Activated naive CD8-positive, alpha-beta T cell treated with anti-CD3 and anti-CD28 coated beads for 36 hours (primary cell): ENCODE measurements around the gene PPIB. TPM values are rescaled to one million over a fixed set of nuclear protein-coding genes. Genes with fewer than 3 reads are reported as not detected.
A peak's percentile ranks its signal among the peaks of the same experiment; 100 is the strongest.

Source experiments
- DNase-seq: peaks from one replicate; pipeline ENCODE4 v3.0.0; 2021
- H3K27ac Mint-ChIP-seq: one replicate; pipeline ENCODE4 v1.8.0; 2022; ENCODE audit warnings: mild to moderate bottlenecking, moderate library complexity, mixed read lengths
- H3K27me3 Mint-ChIP-seq: one replicate; pipeline ENCODE4 v1.8.0; 2022; ENCODE audit warnings: mild to moderate bottlenecking, mixed read lengths
- H3K36me3 Mint-ChIP-seq: one replicate; pipeline ENCODE4 v1.8.0; 2021; ENCODE audit warnings: mild to moderate bottlenecking, mixed read lengths
- H3K4me1 Mint-ChIP-seq: one replicate; pipeline ENCODE4 v1.8.0; 2021; ENCODE audit warnings: mixed read lengths
- H3K4me3 Mint-ChIP-seq: one replicate; pipeline ENCODE4 v1.8.0; 2022; ENCODE audit warnings: mild to moderate bottlenecking, moderate library complexity, mixed read lengths
- H3K9me3 Mint-ChIP-seq: one replicate; pipeline ENCODE4 v1.8.0; 2022; ENCODE audit warnings: mixed read lengths
- total RNA-seq, 2 experiments: library from RNA; stranded (reverse); gene quantifications; one replicate each; pipeline ENCODE4 v1.2.3, GENCODE V29; 2021

The PPIB gene
- total RNA-seq, 2 experiments from 2014 or later = 315 to 318 TPM

DNA sequence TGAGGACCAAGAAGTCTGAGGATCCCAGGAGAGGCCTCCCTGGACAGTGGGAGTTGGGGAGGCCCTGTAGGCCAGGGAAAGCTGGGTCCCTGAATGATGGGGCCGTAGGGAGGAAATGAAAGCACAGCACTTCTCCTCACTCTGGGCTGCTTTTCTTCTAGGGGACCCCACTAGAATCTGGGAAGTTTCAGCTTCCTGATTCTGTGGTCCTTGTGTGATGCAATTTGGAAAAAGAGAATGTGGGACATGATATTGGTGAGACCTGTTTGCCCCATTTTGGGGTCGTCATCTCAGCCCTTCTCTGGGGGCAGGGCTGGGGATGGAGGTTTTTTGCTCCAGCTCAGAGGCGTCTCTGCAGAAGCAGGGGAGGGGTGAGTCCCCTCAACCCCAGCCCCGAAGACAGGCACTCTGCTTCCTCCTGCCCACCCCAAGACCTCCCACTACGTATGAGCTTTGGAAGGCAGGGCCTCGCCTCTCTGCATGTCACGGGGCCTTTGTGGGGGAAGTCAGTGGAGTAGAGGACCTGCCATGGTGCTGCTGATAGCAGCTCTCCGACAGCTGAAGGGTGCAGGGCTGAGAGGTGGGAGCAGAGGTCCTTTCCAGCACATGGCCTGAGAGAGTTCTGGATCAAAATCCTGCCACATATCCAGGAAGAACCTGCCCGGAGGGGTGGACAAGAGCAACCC, 12.8 kb downstream of the PPIB start:
- H3K27me3 Mint-ChIP-seq = peaks cover 16% of the 10 kb centered on the region
- no peaks in the 10 kb centered on the region for H3K9me3 Mint-ChIP-seq
- no peak overlapping the region for H3K4me3 Mint-ChIP-seq
- no peak for DNase-seq
- H3K36me3 Mint-ChIP-seq = peaks cover 2% of the 10 kb centered on the region
- peaks cover 16% of the 10 kb centered on the region for H3K4me1 Mint-ChIP-seq
- no peak overlapping the region for H3K27ac Mint-ChIP-seq

DNA sequence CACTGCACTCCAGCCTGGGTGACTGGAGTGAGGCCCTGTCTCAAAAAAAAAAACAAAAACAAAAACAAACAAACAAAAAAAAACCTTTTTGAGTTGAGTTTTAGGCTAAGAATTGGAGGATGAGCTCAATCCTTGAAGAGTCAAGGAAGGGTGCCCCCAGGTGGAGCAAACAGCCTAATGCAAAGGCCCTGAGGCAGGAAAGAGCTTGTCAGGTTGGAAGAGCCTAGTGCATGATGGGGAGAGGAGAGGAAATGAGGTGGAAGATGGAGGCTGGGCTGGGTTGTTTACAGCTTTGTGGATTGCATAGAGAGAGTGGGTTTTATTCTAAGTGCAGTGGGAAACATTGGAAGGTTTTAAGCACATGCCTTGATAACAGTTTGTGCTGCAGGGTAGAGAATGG, 13.4 kb downstream of the PPIB start:
- no peak for DNase-seq
- H3K4me1 Mint-ChIP-seq = peaks cover 16% of the 10 kb centered on the region
- no peak overlapping the region for H3K27ac Mint-ChIP-seq
- no peak overlapping the region for H3K4me3 Mint-ChIP-seq
- no peaks in the 10 kb centered on the region for H3K9me3 Mint-ChIP-seq
- peaks cover 16% of the 10 kb centered on the region for H3K27me3 Mint-ChIP-seq
- peaks cover under 1% of the 10 kb centered on the region for H3K36me3 Mint-ChIP-seq

DNA sequence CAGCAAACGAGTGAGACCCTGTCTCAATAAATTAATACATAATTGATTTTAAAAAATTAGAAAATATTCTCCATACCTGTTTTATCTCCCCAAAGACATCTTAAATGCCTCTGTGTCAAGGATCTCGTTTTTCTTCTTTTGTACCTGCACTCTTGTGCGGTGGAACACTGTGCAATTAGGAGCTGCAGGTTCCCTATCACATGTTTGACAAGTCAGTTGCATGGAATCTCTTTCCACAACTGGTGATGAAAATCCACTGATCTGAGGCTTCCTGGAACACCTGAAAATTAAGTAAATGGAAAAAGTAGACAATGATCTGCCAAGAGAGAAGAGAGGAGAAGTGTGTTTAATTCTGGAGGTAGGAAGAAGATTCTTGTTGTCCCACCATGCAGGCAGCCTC, 14.2 kb downstream of the PPIB start:
- no peaks in the 10 kb centered on the region for H3K9me3 Mint-ChIP-seq
- no peak overlapping the region for H3K27ac Mint-ChIP-seq
- no peak for DNase-seq

DNA sequence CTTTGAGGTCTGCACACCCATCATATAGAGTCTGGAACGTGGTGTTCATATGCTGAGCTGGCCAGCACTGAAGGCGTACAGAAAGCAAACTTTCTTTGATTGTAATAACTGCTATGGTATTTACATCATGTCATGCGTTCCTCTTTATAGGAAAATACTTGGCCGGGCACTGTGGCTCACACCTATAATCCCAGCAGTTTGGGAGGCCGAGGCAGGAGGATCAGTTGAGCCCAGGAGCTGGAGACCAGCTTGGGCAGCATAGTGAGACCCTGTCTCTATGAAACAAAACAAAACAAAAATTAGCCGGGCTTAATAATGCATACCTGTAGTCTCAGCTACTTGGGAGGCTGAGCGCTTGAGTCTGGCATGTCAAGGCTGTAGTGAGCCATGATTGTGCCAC, 14.7 kb downstream of the PPIB start:
- H3K4me1 Mint-ChIP-seq = peaks cover 11% of the 10 kb centered on the region
- no peak overlapping the region for H3K4me3 Mint-ChIP-seq
- H3K9me3 Mint-ChIP-seq = no peaks in the 10 kb centered on the region
- no peak overlapping the region for H3K27ac Mint-ChIP-seq
- H3K36me3 Mint-ChIP-seq = no peaks in the 10 kb centered on the region
- H3K27me3 Mint-ChIP-seq = peaks cover 13% of the 10 kb centered on the region
- DNase-seq = no peak

More for the DNA sequence above, 14.2 kb downstream of the PPIB start:
- Mint-ChIP-seq H3K36me3 (no peaks in the 10 kb centered on the region), H3K4me3 (no peak overlapping the region), H3K27me3 (peaks cover 16% of the 10 kb centered on the region), H3K4me1 (peaks cover 14% of the 10 kb centered on the region)

DNA sequence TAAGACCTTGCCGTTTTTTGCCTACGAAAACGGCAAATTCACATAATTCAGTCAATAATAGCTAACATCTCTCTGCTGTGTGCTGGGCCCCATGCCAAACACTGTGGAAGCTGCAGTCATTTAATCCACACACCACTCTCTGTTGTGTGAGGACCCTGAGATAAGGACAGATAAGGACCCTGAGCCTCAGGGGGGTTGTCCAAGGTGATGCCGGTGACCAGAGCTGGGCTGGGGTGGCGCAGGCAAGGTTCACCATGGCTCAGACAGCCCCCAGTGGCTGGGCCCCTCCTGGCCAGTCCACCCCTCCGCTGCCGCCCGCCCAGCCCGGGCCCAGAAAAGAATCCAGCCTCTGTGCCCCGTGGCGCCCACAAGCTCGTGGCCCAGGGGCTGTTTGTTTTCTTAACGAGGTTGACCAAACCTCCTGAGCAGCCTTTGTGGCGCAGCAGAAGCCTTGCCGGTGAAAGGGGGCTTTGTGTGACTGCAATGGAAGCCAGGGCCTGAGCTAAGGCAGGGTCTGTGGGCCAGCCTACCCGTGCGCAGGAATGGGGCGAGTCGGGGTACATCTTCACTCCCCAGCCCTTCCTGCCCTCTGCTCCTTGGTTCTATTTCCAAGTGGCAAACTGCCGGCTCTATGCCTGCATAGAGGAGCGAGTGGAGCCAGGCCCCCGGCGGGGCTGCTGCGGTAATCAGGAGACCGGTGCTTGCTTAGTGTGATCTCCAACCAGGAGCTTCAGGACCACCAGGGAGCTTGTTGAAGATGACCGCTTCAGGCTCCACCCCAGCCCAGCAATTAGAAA, 15.7 kb downstream of the PPIB start:
- peaks cover 9% of the 10 kb centered on the region for H3K4me1 Mint-ChIP-seq
- H3K27ac Mint-ChIP-seq = no peak overlapping the region
- no peaks in the 10 kb centered on the region for H3K9me3 Mint-ChIP-seq
- no peak for DNase-seq
- H3K4me3 Mint-ChIP-seq = no peak overlapping the region
- no peaks in the 10 kb centered on the region for H3K36me3 Mint-ChIP-seq
- peaks cover 5% of the 10 kb centered on the region for H3K27me3 Mint-ChIP-seq

DNA sequence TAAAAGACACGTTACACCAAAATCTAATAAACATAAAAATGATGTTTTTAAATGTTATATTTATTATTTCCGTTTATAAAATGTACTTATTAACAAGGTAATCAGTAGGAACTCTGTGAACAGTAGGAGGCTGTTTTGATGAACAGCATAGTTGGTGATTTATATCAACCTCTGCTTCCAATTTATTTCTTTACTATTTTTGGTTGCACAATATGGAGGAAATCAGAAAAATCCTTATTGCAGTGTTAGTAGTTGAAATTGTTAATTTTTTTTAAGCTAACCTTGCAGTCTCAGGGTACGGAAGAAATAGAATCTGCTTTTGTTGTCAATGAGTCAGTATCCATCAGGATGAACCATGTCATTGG, 16.3 kb downstream of the PPIB start:
- peaks cover 5% of the 10 kb centered on the region for H3K27me3 Mint-ChIP-seq
- H3K9me3 Mint-ChIP-seq = no peaks in the 10 kb centered on the region
- no peaks in the 10 kb centered on the region for H3K36me3 Mint-ChIP-seq
- peaks cover 9% of the 10 kb centered on the region for H3K4me1 Mint-ChIP-seq
- no peak overlapping the region for H3K27ac Mint-ChIP-seq
- H3K4me3 Mint-ChIP-seq = no peak overlapping the region
- DNase-seq = no peak

DNA sequence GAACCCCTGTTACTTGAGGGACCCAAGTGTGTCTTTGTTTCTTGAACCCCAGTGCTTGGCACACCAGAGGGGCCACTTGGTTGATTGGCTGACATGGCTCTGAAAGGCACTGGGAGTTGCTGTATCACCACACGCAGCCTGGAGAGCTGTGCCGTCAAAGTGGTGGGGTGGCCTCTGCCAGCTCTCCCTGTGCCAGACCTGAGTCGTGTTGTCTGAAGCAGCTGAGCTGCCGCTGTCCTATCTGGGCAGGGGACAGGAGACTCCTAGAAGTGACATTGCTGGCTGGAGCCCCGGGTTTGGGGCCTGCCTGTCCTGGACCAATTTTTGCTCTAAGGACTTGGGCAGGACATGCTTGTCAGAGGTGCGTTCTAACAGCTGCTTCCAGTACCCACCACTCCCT, 16.8 kb downstream of the PPIB start:
- H3K4me3 Mint-ChIP-seq = no peak overlapping the region
- H3K27me3 Mint-ChIP-seq = peaks cover 4% of the 10 kb centered on the region
- H3K27ac Mint-ChIP-seq = no peak overlapping the region
- H3K9me3 Mint-ChIP-seq = no peaks in the 10 kb centered on the region
- H3K36me3 Mint-ChIP-seq = peaks cover 2% of the 10 kb centered on the region
- peaks cover 8% of the 10 kb centered on the region for H3K4me1 Mint-ChIP-seq
- no peak for DNase-seq

DNA sequence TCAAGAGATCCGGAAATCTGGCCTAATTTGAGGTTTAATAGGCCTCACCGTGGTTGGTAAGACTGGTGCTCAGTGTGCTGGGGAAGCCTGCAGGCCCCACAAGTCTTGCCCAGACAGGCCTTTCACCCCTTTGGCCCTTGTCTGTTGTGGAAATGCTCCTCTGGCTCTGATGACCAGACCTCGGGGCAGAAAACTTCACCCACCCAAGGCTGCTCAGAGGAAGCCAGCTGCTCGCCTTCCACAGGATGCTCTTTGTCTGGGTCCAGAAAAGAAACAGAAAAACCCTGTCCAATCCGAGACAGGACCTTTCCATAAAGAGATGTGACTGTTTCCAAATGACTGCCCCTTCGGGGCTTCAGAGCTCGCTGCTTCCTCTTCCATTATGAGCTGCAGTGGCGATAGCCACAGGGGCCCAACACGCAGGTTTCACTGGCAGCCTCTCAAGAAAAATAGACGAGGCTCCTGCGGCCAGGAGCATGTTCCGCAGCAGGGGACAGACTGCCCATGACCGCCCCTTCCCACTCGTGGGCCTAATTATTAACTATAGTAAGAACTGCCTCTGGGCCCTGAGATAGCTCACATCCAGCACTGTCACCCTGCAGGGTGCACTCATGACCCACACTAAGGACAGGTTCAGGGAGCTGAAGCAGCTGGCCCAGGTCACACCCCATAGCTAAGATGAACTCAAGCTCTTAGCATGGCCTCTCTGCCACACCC, 18.1 kb downstream of the PPIB start:
- no peaks in the 10 kb centered on the region for H3K9me3 Mint-ChIP-seq
- H3K27ac Mint-ChIP-seq = no peak overlapping the region

DNA sequence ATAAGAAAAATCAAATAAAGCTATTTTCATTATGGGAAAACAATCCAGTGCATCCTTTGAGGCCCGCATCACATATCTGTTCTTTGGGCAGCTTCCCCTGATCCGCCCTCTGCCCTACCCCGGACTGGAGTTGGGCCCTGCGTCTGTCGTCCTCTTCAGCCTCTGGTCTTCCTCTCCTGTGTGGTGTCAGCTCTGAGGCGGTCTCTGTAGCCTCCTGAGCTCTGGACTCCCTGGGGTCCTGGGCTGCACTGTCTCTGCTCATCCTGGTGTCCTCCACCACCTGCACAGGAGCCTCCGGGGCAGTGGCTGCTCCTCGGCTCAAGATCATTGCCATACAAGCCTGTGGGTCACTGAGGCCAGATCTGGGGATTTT, 18.6 kb downstream of the PPIB start:
- no peaks in the 10 kb centered on the region for H3K27me3 Mint-ChIP-seq
- no peak overlapping the region for H3K4me3 Mint-ChIP-seq
- H3K9me3 Mint-ChIP-seq = no peaks in the 10 kb centered on the region
- no peak overlapping the region for H3K27ac Mint-ChIP-seq
- no peaks in the 10 kb centered on the region for H3K4me1 Mint-ChIP-seq
- no peak for DNase-seq
- H3K36me3 Mint-ChIP-seq = peaks cover 2% of the 10 kb centered on the region

More for the DNA sequence above, 18.1 kb downstream of the PPIB start:
- Mint-ChIP-seq H3K4me1 (peaks cover 4% of the 10 kb centered on the region), H3K4me3 (no peak overlapping the region), H3K36me3 (peaks cover 2% of the 10 kb centered on the region), H3K27me3 (no peaks in the 10 kb centered on the region)
- no peak for DNase-seq

DNA sequence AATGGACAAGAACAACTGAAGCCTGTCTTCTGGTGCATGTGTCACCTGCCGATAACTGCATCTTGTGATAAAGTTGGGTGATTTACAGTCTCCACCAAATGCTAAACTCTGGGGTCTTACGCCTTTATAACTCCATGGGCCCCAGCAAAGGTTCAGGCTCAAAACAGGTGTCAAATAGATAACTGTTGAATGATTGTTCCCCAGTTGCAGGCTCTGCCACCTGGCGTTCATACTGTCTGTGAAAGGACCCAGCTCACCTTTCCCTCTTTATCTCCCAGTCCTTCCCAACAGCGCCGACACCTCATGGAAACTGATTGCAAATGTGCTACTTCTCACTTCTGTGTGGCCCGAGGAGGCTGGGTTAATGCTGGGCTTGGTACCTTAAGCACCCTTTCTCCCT, 19.5 kb downstream of the PPIB start:
- no peaks in the 10 kb centered on the region for H3K4me1 Mint-ChIP-seq
- DNase-seq = no peak
- no peaks in the 10 kb centered on the region for H3K9me3 Mint-ChIP-seq
- H3K27ac Mint-ChIP-seq = no peak overlapping the region
- H3K27me3 Mint-ChIP-seq = no peaks in the 10 kb centered on the region
- no peak overlapping the region for H3K4me3 Mint-ChIP-seq
- H3K36me3 Mint-ChIP-seq = peaks cover 2% of the 10 kb centered on the region

DNA sequence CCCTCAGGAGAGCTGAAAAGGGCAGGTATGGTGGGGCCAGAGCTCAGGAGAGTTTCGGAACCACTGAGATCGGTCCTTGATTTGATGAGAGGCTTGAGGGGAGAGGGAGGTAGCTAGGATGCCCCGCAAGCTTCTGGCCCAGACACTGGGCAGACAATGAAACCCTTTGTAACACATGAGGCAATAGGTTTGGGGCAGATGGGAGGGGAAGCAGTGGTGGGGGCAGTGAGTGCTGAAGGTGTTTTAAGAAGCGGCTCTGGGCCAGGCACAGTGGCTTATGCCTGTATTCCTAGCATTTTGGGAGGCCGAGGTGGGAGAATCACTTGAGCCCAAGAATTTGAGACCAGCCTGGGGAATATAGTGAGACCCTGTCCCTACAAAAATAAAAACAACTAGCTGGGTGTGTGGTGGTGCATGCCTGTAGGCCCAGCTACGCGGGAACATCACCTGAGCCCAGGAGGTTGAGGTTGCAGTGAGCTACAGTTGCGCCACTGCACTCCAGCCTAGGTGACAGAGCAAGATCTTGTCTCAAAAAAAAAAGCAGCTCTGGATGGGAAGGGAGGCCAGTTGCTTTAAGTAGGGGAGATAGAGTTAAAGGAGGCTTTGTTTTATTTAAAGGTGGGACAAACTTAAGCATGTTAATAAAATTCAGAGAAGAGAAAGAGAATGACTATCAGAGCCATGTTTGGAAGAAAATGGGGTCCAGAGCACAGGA, 20.9 kb downstream of the PPIB start:
- DNase-seq = no peak
- Mint-ChIP-seq H3K36me3 (peaks cover 2% of the 10 kb centered on the region), H3K4me3 (no peak overlapping the region), H3K27ac (peak overlapping the region; percentile 2), H3K9me3 (no peaks in the 10 kb centered on the region), H3K27me3 (no peaks in the 10 kb centered on the region), H3K4me1 (no peaks in the 10 kb centered on the region)

DNA sequence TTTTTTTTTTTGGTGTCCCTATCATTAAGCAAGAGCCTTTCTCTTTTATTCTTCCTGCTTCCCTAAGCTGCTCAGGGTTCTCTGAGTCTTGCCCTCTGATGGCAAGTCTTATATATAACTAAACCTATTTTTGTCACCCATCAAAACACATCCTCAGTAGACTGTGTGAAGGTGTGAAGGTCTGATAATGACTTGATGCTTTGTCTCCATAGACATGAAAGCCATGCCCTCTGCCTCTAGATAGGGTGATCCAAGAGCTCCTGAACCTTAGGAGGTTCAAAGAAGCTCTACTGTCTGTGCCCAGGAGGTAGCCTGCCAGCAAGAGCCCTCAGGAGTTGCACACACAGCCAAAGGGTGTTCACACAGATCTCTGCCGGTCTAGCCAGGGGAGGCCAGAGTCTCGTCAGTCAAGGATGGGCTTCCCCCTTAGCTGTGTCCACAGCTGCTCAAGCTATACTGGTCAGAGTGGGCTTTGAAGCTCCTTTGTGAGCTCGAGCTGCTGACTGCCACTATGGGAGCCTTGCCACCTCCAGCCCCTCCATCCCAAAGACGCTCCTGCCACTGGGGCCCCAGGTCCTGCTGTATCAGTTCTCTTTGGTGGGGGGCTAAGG, 24.4 kb downstream of the PPIB start:
- no peak for DNase-seq
- Mint-ChIP-seq H3K9me3 (no peaks in the 10 kb centered on the region), H3K27ac (no peak overlapping the region), H3K4me1 (no peaks in the 10 kb centered on the region), H3K4me3 (no peak overlapping the region), H3K36me3 (peaks cover 8% of the 10 kb centered on the region), H3K27me3 (no peaks in the 10 kb centered on the region)

DNA sequence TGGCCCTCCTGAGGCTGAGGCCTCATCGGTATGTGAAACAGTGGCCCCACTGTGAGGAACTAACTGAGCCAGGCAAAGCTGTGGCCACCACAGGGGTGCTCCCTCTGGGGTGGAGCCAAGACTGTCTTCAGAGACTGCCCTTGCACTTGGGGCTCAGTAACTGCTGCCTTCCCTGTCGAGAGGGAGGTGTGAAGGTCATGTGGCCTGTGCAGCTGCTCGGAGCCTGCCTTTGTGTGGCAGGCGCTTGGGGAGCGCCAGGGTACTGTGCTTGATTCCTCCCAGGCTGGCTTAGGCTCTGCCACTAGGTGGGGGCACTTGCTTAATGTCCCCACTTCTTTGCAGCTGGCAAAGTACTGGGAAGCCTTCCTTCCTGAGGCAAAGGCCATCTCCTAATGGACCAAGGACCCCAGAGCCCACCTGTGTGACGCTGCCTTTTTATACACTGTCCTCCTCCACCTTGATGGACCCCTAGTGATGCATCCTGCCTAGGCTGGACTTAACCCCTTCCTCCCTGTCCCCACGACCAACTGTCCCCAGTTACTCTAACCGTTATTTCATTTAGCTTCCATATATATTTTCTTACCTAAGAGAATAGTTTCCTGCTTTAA, 25.5 kb downstream of the PPIB start:
- Mint-ChIP-seq H3K36me3 (peaks cover 12% of the 10 kb centered on the region), H3K27me3 (no peaks in the 10 kb centered on the region), H3K9me3 (no peaks in the 10 kb centered on the region), H3K4me1 (no peaks in the 10 kb centered on the region), H3K27ac (no peak overlapping the region), H3K4me3 (no peak overlapping the region)
- no peak for DNase-seq

DNA sequence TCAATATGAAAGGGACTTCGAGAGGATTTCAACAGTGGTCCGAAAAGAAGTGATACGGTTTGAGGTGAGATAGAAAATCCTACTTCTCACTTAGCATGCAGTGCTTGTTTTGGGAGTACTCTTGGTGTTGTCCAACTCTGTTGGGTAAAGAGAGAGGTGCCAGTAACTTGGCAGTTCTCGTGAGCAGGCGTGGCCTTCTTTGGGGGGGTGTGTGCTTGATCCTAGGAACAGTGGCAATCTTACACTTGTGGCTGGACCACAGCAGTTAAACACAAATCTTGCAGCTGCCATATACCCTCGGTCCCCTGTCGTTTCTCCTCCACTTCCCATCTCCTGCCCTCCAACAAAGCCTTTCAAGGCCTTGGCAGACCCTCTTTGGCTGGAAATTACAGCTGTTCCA, 26.5 kb downstream of the PPIB start:
- no peak overlapping the region for H3K27ac Mint-ChIP-seq
- H3K27me3 Mint-ChIP-seq = no peaks in the 10 kb centered on the region
- H3K4me1 Mint-ChIP-seq = no peaks in the 10 kb centered on the region
- H3K9me3 Mint-ChIP-seq = no peaks in the 10 kb centered on the region
- peaks cover 15% of the 10 kb centered on the region for H3K36me3 Mint-ChIP-seq
- H3K4me3 Mint-ChIP-seq = no peak overlapping the region
- no peak for DNase-seq
